ENCODE results near the gene OR1S2. TPM values are rescaled to one million over a fixed set of nuclear protein-coding genes. Genes with fewer than 3 reads are reported as not detected.

The OR1S2 gene
- total RNA-seq, 1 experiment from 2014 or later: not detected

DNA sequence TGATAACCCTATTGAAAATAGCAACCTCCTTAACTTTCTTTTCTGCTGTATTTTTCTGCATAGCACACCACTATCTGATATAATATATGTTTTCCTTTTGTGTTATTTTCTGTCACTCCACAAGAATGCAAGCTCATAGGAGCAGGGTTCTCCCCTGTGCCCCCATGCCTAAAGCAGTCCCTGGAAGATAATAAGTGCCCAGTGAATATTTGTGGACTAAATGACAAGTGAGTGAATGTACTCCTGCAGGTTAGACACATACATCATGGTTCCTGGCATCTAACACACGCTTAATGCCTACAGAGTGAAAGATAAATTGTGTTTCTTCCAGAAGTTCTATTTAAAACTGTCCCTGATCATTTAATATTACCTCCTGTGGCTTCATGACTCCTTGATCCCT, 39.0 kb downstream of the OR1S2 start:
- Histone ChIP-seq H3K27ac (ENCODE audit: low read depth, low read length, poor library complexity, severe bottlenecking) (no peak overlapping the region), H3K4me1 (ENCODE audit: insufficient read depth, low read length, poor library complexity, severe bottlenecking) (no peaks in the 10 kb centered on the region), H3K9me3 (ENCODE audit: low read depth, low read length, poor library complexity, severe bottlenecking) (no peaks in the 10 kb centered on the region), H3K27me3 (replicated peaks; ENCODE audit: insufficient read depth, low read depth, low read length, poor library complexity) (peaks cover 16% of the 10 kb centered on the region), H3K36me3 (ENCODE audit: insufficient read depth, low read length, poor library complexity, severe bottlenecking) (no peaks in the 10 kb centered on the region), H3K4me3 (ENCODE audit: low read depth, low read length, poor library complexity, severe bottlenecking) (no peak overlapping the region)
- DNase-seq (ENCODE audit: low spot score): no peak
- no peak for TF ChIP-seq EZH2 (IDR thresholded peaks at IDR 0.05; ENCODE audit: borderline replicate concordance, low read depth, low read length, poor library complexity, severe bottlenecking)
- TF ChIP-seq, protein P1, sequence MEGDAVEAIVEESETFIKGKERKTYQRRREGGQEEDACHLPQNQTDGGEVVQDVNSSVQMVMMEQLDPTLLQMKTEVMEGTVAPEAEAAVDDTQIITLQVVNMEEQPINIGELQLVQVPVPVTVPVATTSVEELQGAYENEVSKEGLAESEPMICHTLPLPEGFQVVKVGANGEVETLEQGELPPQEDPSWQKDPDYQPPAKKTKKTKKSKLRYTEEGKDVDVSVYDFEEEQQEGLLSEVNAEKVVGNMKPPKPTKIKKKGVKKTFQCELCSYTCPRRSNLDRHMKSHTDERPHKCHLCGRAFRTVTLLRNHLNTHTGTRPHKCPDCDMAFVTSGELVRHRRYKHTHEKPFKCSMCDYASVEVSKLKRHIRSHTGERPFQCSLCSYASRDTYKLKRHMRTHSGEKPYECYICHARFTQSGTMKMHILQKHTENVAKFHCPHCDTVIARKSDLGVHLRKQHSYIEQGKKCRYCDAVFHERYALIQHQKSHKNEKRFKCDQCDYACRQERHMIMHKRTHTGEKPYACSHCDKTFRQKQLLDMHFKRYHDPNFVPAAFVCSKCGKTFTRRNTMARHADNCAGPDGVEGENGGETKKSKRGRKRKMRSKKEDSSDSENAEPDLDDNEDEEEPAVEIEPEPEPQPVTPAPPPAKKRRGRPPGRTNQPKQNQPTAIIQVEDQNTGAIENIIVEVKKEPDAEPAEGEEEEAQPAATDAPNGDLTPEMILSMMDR (conservative IDR thresholded peaks at IDR 0.05; ENCODE audit: low read depth, low read length): no peak
- POLR2A ChIA-PET (ENCODE audit: low non-redundant PET): no interaction called here
- intact Hi-C loops (cut with micrococcal nuclease; ENCODE audit: unreplicated experiment): no loop called here
- CTCF ChIA-PET: no interaction called here
- no TSS peak for BruUV-seq (replicated peaks)

DNA sequence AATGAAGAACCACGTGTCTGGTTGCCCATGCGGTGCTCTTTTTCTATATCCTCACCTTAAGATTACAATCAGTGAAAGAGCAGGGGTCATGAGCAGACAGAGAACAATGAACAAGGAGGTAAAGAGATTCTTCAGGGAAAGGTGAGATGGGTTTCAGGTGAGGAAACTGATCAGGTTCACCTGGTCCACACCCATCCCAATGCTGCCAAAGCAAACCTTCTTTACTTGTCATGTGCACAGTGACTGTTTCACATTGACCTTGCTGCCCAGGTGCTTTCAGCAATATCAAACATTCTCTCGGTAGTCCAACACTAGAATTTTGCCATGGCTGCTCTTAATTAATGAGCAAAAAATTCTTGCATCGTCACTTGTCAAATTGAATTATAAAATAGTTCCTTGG, 39.6 kb downstream of the OR1S2 start:
- no peaks in the 10 kb centered on the region for H3K9me3 ChIP-seq (ENCODE audit: low read depth, low read length, poor library complexity, severe bottlenecking)
- ChIA-PET POLR2A (ENCODE audit: low non-redundant PET) (no interaction called here), CTCF (no interaction called here)
- DNase-seq (ENCODE audit: low spot score): no peak
- TF ChIP-seq, protein P1 (conservative IDR thresholded peaks at IDR 0.05; ENCODE audit: low read depth, low read length): no peak
- no peak for TF ChIP-seq EZH2 (IDR thresholded peaks at IDR 0.05; ENCODE audit: borderline replicate concordance, low read depth, low read length, poor library complexity, severe bottlenecking)
- H3K27ac ChIP-seq (ENCODE audit: low read depth, low read length, poor library complexity, severe bottlenecking): no peak overlapping the region
- no peaks in the 10 kb centered on the region for H3K4me1 ChIP-seq (ENCODE audit: insufficient read depth, low read length, poor library complexity, severe bottlenecking)
- intact Hi-C loops (cut with micrococcal nuclease; ENCODE audit: unreplicated experiment): no loop called here
- H3K36me3 ChIP-seq (ENCODE audit: insufficient read depth, low read length, poor library complexity, severe bottlenecking): no peaks in the 10 kb centered on the region
- BruUV-seq (replicated peaks): no TSS peak
- no peak overlapping the region for H3K4me3 ChIP-seq (ENCODE audit: low read depth, low read length, poor library complexity, severe bottlenecking)
- peaks cover 16% of the 10 kb centered on the region for H3K27me3 ChIP-seq (replicated peaks; ENCODE audit: insufficient read depth, low read depth, low read length, poor library complexity)

Other genes starting within 250 kb of the OR1S2 start
- not detected in 2 replicates for gene OR9Q1, start 180.3 kb downstream of the OR1S2 start, total RNA-seq (2021)
- not detected in 2 replicates for gene OR6Q1, start 173.2 kb downstream of the OR1S2 start, total RNA-seq (2021)
- not detected in 2 replicates for gene OR9I1, start 78.6 kb downstream of the OR1S2 start, total RNA-seq (2021)
- gene OR9Q2, start 15.1 kb downstream of the OR1S2 start, total RNA-seq (2021): not detected in 2 replicates
- gene OR1S1, start 8.6 kb upstream of the OR1S2 start, total RNA-seq (2021): not detected in 2 replicates
- not detected in 2 replicates for gene OR10Q1, start 24.8 kb upstream of the OR1S2 start, total RNA-seq (2021)
- gene OR10W1, start 64.1 kb upstream of the OR1S2 start, total RNA-seq (2021): not detected in 2 replicates
- gene OR5B17, start 154.9 kb upstream of the OR1S2 start, total RNA-seq (2021): not detected in 2 replicates
- not detected in 2 replicates for gene OR5B3, start 202.7 kb upstream of the OR1S2 start, total RNA-seq (2021)
- not detected in 2 replicates for gene OR5B2, start 224.0 kb upstream of the OR1S2 start, total RNA-seq (2021)
- gene OR5B12, start 238.1 kb upstream of the OR1S2 start, total RNA-seq (2021): not detected in 2 replicates